Chondrocyte (in vitro differentiated cells): Measurements from ENCODE around the gene IFNA8. TPM values are rescaled to one million over a fixed set of nuclear protein-coding genes. Genes with fewer than 3 reads are reported as not detected.

Experiments used
- DNase-seq: peaks from one replicate; pipeline ENCODE4 v3.0.0; 2021; ENCODE audit warnings: mixed read lengths, low spot score
- H3K27ac Mint-ChIP-seq: one replicate; pipeline ENCODE4 v1.8.0; 2021; ENCODE audit warnings: mild to moderate bottlenecking, moderate library complexity, mixed read lengths; ENCODE audit not compliant: unreplicated experiment
- H3K27me3 Mint-ChIP-seq: 2 replicates; pipeline ENCODE4 v1.8.0; 2021; ENCODE audit warnings: low read depth, mixed read lengths
- H3K36me3 Mint-ChIP-seq: 2 replicates; pipeline ENCODE4 v1.8.0; 2021; ENCODE audit warnings: low read depth, mixed read lengths
- H3K4me1 Mint-ChIP-seq: 2 replicates; pipeline ENCODE4 v1.8.0; 2021; ENCODE audit warnings: low read depth, mild to moderate bottlenecking, mixed read lengths
- H3K4me3 Mint-ChIP-seq: one replicate; pipeline ENCODE4 v1.8.0; 2021; ENCODE audit warnings: mild to moderate bottlenecking, moderate library complexity, mixed read lengths; ENCODE audit not compliant: unreplicated experiment
- H3K9me3 Mint-ChIP-seq: 2 replicates; pipeline ENCODE4 v1.8.0; 2021; ENCODE audit warnings: low read depth, mixed read lengths
- CTCF ChIP-seq: fragments of 200-600 bp; sonication (generic); IDR thresholded peaks from 2 replicates; pipeline ENCODE4 v1.5.0; 2021; ENCODE audit warnings: antibody characterized with exemption, mild to moderate bottlenecking, moderate library complexity
- total RNA-seq: library from RNA; stranded (reverse); gene quantifications from 3 replicates; pipeline ENCODE4 v1.2.1, GENCODE V29; 2021

Gene IFNA8
- total RNA-seq, 1 donor from 2014 or later = not detected

- peaks cover 53% of the 10 kb centered on the region for H3K27me3 Mint-ChIP-seq
- DNase-seq = no peak
- peaks cover 6% of the 10 kb centered on the region for H3K4me1 Mint-ChIP-seq
- no peaks in the 10 kb centered on the region for H3K36me3 Mint-ChIP-seq
- TF ChIP-seq CTCF = no peak
- peaks cover 5% of the 10 kb centered on the region for H3K9me3 Mint-ChIP-seq
- no peak overlapping the region for H3K4me3 Mint-ChIP-seq
- H3K27ac Mint-ChIP-seq = no peak overlapping the region
Measured at GRCh38 chr9:21383627-21384026, 25.3 kb upstream of the IFNA8 start.

GRCh38 chr9:21385131-21385670 lies 23.7 kb upstream of the IFNA8 start, which contains the start of gene IFNA2:
Gene IFNA2 (minus strand): TSS chr9:21385398. CDS start chr9:21385329, 69 bp downstream.
- H3K9me3 Mint-ChIP-seq = peaks cover 5% of the 10 kb centered on the region
- DNase-seq = no peak
- no peak for TF ChIP-seq CTCF
- H3K27me3 Mint-ChIP-seq = peaks cover 53% of the 10 kb centered on the region
- no peak within 1 kb of the TSS for H3K4me3 Mint-ChIP-seq
- peaks cover 6% of the 10 kb centered on the region for H3K4me1 Mint-ChIP-seq
- no peak within 1 kb of the TSS for H3K27ac Mint-ChIP-seq
- no peaks in the 10 kb centered on the region for H3K36me3 Mint-ChIP-seq

GRCh38 chr9:21392270-21392669 lies 16.6 kb upstream of the IFNA8 start:
- TF ChIP-seq CTCF = peak; percentile 44
- H3K4me3 Mint-ChIP-seq = no peak overlapping the region
- peaks cover 7% of the 10 kb centered on the region for H3K4me1 Mint-ChIP-seq
- no peak overlapping the region for H3K27ac Mint-ChIP-seq
- H3K27me3 Mint-ChIP-seq = peaks cover 74% of the 10 kb centered on the region
- H3K36me3 Mint-ChIP-seq = no peaks in the 10 kb centered on the region
- H3K9me3 Mint-ChIP-seq = no peaks in the 10 kb centered on the region
- DNase-seq = no peak

- H3K9me3 Mint-ChIP-seq = no peaks in the 10 kb centered on the region
- peak overlapping the region; percentile 72 for H3K4me3 Mint-ChIP-seq
- no peak overlapping the region for H3K27ac Mint-ChIP-seq
- DNase-seq = no peak
- H3K36me3 Mint-ChIP-seq = no peaks in the 10 kb centered on the region
- H3K27me3 Mint-ChIP-seq = peaks cover 76% of the 10 kb centered on the region
- H3K4me1 Mint-ChIP-seq = peaks cover 7% of the 10 kb centered on the region
- TF ChIP-seq CTCF = peak; percentile 97
Measured at GRCh38 chr9:21395778-21396717, 12.9 kb upstream of the IFNA8 start.

GRCh38 chr9:21398955-21399489 lies 9.9 kb upstream of the IFNA8 start:
- Mint-ChIP-seq H3K27me3 (peaks cover 74% of the 10 kb centered on the region), H3K36me3 (no peaks in the 10 kb centered on the region), H3K4me3 (no peak overlapping the region), H3K27ac (no peak overlapping the region), H3K9me3 (no peaks in the 10 kb centered on the region), H3K4me1 (peaks cover 14% of the 10 kb centered on the region)
- DNase-seq = no peak
- TF ChIP-seq CTCF = no peak
